Spleen (tissue), 11 donors: ENCODE results near the gene SEPTIN2. TPM values are rescaled to one million over a fixed set of nuclear protein-coding genes. Genes with fewer than 3 reads are reported as not detected.

Experiments used
- DNase-seq: peaks from one replicate; pipeline ENCODE4 v3.0.0-alpha.2; 2020
- H3K27ac ChIP-seq, 8 donors: fragments of 200-600 bp; sonication (generic) in 7 of 8; 1 replicate in 4 of 8; 2 replicates in 4 of 8; pipeline versions ENCODE4 v1.5.0 to v1.8.0; 2016 to 2021; ENCODE audit warnings: inconsistent platforms in 4 of 8, mild to moderate bottlenecking in 4 of 8, moderate library complexity in 1 of 8
- H3K27me3 ChIP-seq, 7 donors: fragments of 200-600 bp; sonication (generic) in 6 of 7; replicated peaks in 1 of 7; 1 replicate in 4 of 7; 2 replicates in 3 of 7; pipeline versions ENCODE4 v1.5.0 to v1.8.0; 2016 to 2021; ENCODE audit warnings: inconsistent platforms in 3 of 7, mild to moderate bottlenecking in 1 of 7
- H3K36me3 ChIP-seq, 6 donors: fragments of 200-600 bp; sonication (generic) in 5 of 6; 1 replicate in 4 of 6; 2 replicates in 2 of 6; pipeline versions ENCODE4 v1.5.0 to v1.8.0; 2016 to 2021; ENCODE audit warnings: inconsistent platforms in 2 of 6
- H3K4me1 ChIP-seq, 6 donors: fragments of 200-600 bp; sonication (generic) in 5 of 6; 1 replicate in 3 of 6; 2 replicates in 3 of 6; pipeline versions ENCODE4 v1.5.0 to v1.8.0; 2016 to 2021; ENCODE audit warnings: inconsistent platforms in 3 of 6
- H3K4me3 ChIP-seq, 8 donors: fragments of 200-600 bp; sonication (generic) in 7 of 8; 1 replicate in 4 of 8; 2 replicates in 4 of 8; pipeline versions ENCODE4 v1.5.0 to v1.8.0; 2016 to 2021; ENCODE audit warnings: inconsistent platforms in 4 of 8, mild to moderate bottlenecking in 4 of 8, moderate library complexity in 2 of 8
- H3K9me3 ChIP-seq, 8 donors: fragments of 200-600 bp; sonication (generic) in 7 of 8; 1 replicate in 4 of 8; 2 replicates in 4 of 8; pipeline versions ENCODE4 v1.5.0 to v1.8.0; 2016 to 2021; ENCODE audit warnings: inconsistent platforms in 4 of 8
- CTCF ChIP-seq, 11 experiments: fragments of 200-600 bp in 7 of 11; fragments of 450-650 bp in 4 of 11; sonication (generic) in 4 of 11; IDR thresholded peaks in 8 of 11; conservative IDR thresholded peaks in 3 of 11; 1 replicate in 7 of 11; 2 replicates in 4 of 11; pipeline versions ENCODE4 v1.4.0 to v1.8.0; 2016 to 2021; ENCODE audit warnings: antibody characterized with exemption in 11 of 11, inconsistent platforms in 4 of 11, mild to moderate bottlenecking in 1 of 11
- POLR2A ChIP-seq, 3 donors: fragments of 450-650 bp; IDR thresholded peaks; one replicate each; pipeline ENCODE4 v1.5.1; 2017; ENCODE audit warnings: antibody characterized with exemption in 3 of 3, mild to moderate bottlenecking in 1 of 3
- POLR2AphosphoS5 ChIP-seq, 3 donors: sonication (generic); formaldehyde crosslinking; IDR thresholded peaks; one replicate each; pipeline ENCODE4 v1.5.1; 2017; ENCODE audit warnings: antibody characterized with exemption in 3 of 3
- WGBS, 5 donors: extraction: QIAGEN DNeasy Blood & Tissue Kit in 3 of 5; methylation state at CpG; one replicate each; pipeline versions ENCODE4 v1.1.5 to v1.1.7; 2013 to 2018; 5-methylcytosine and 5-hydroxymethylcytosine counted together
- intact Hi-C: fragments of 100-400 bp; cut with DNase I; formaldehyde crosslinking; loops from one replicate; pipeline ENCODE4 v1.15.0; 2023; ENCODE audit warnings: low total_unique reads
- polyA plus RNA-seq, 3 donors: library from polyadenylated mRNA; stranded (reverse); fragments of 200-250 nt; gene quantifications; one replicate each; pipeline ENCODE4 v1.2.1, GENCODE V29; 2013
- total RNA-seq, 7 donors: library from RNA; depleted of rRNA in 3 of 7; stranded (reverse); fragments of >200 nt in 3 of 7; fragmentation: NEBNext Ultra II Directional in 4 of 7; extraction: Animal tissue kit (Norgen Biotek cat#: 25700) in 4 of 7; gene quantifications; one replicate each; pipeline versions ENCODE4 v1.1.0 to v1.2.1, GENCODE V29; 2016 to 2021
- donor health status: healthy with polysubstance abuse.
- donor health status: DM: no; HTN: no; CAD: no; lungs with moderate emphysema.
- donor health status: DM: no; HTN: no; CAD: no.
- donor health status: Bipolar disorder and iron deficiency.
- donor health status: healthy.
- donor health status: DM: no; HTN: no; CAD: no.
- donor health status: DM: yes; HTN: yes; CAD: no.

Gene SEPTIN2
- total and polyA plus RNA-seq, 10 donors: 90.3 to 350 (median 279) TPM

- no peaks in the 10 kb centered on the region for H3K27me3 ChIP-seq
- intact Hi-C loops: no loop called here
- no peak for DNase-seq
- WGBS, 5 donors: 85 to 93% (median 89%) methylated on average over 14 of the region's 14 CpGs
- no peak overlapping the region for H3K27ac ChIP-seq
- no peaks in the 10 kb centered on the region for H3K9me3 ChIP-seq
- H3K36me3 ChIP-seq: peaks cover 0 to 52% (median 32%) of the 10 kb centered on the region in 6 donors
- H3K4me1 ChIP-seq: peaks cover 10 to 56% (median 40%) of the 10 kb centered on the region in 6 donors
- no peak for TF ChIP-seq CTCF (IDR thresholded peaks at IDR 0.05 in 8 of 11, conservative IDR thresholded peaks at IDR 0.05 in 3 of 11)
- TF ChIP-seq POLR2AphosphoS5 (IDR thresholded peaks at IDR 0.05): no peak
- TF ChIP-seq POLR2A (IDR thresholded peaks at IDR 0.05): no peak
- no peak overlapping the region for H3K4me3 ChIP-seq
Observed at GRCh38 chr2:241268716-241269445, 46.8 kb upstream of the SEPTIN2 start.

GRCh38 chr2:241269707-241270520, 45.8 kb upstream of the SEPTIN2 start:
- Histone ChIP-seq H3K9me3 (no peaks in the 10 kb centered on the region), H3K27ac (no peak overlapping the region), H3K4me1 (peaks cover 10 to 65% (median 45%) of the 10 kb centered on the region in 6 donors), H3K36me3 (peaks cover 0 to 42% (median 22%) of the 10 kb centered on the region in 6 donors), H3K27me3 (no peaks in the 10 kb centered on the region), H3K4me3 (peak overlapping the region in 1 of 8 donors; percentile 97)
- no peak for TF ChIP-seq CTCF (IDR thresholded peaks at IDR 0.05 in 8 of 11, conservative IDR thresholded peaks at IDR 0.05 in 3 of 11)
- TF ChIP-seq POLR2AphosphoS5 (IDR thresholded peaks at IDR 0.05): no peak
- TF ChIP-seq POLR2A (IDR thresholded peaks at IDR 0.05): no peak
- WGBS, 5 donors: 88 to 94% (median 91%) methylated on average over 15 of the region's 15 CpGs
- intact Hi-C loops: loop anchor here (10.0 kb wide), 1 partner anchor 65 kb away; no protein-coding TSS in a partner anchor
- no peak for DNase-seq

- 76 to 89% (median 84%) methylated on average over 5 of the region's 5 CpGs for WGBS, 5 donors
- H3K4me3 ChIP-seq: peak overlapping the region in 3 of 8 donors; percentile 80 to 97 (median 94)
- peaks cover 0 to 36% (median 16%) of the 10 kb centered on the region in 6 donors for H3K36me3 ChIP-seq
- peaks cover 0 to 3% (median 0%) of the 10 kb centered on the region in 8 donors for H3K9me3 ChIP-seq
- H3K27me3 ChIP-seq: no peaks in the 10 kb centered on the region
- intact Hi-C loops: loop anchor here (10.0 kb wide), 1 partner anchor 64 kb away; no protein-coding TSS in a partner anchor
- no peak for TF ChIP-seq CTCF (IDR thresholded peaks at IDR 0.05 in 8 of 11, conservative IDR thresholded peaks at IDR 0.05 in 3 of 11)
- no peak for TF ChIP-seq POLR2A (IDR thresholded peaks at IDR 0.05)
- TF ChIP-seq POLR2AphosphoS5 (IDR thresholded peaks at IDR 0.05): no peak
- DNase-seq: no peak
- H3K4me1 ChIP-seq: peaks cover 10 to 65% (median 45%) of the 10 kb centered on the region in 6 donors
- H3K27ac ChIP-seq: no peak overlapping the region
Observed at GRCh38 chr2:241270531-241270930, 45.2 kb upstream of the SEPTIN2 start.
